GM12873 (cell line): ENCODE data around the gene CAD.

Source experiments
- TF ChIP-seq, protein P1 (sequence below): IDR thresholded peaks from 2 replicates; pipeline ENCODE4 v1.5.1; 2012; ENCODE audit warnings: low read depth, mild to moderate bottlenecking, moderate library complexity, low read length, control low read depth; ENCODE audit not compliant: insufficient read depth; ENCODE audit errors: missing control alignments

CAD gene

DNA sequence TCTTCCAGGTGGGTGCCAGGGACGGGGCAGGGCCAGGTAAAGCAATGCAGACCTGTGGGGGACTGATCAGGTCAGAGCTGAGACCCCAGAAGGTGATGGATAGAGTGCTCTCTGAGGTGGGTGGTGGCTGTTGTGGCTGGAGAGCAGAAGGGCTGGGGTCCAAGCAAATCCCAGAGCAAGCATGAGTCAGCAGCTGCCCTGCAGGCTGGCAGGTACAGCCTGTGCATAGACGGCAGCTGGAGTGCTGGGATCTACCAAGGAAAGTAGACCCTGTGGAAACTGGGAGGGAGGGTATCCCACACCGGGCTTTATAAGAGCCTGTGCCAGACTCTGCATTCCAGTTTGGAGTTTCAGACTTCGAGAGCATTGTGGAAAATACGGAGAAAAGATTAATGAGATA, 65.7 kb downstream of the CAD start:
- TF ChIP-seq, protein P1, sequence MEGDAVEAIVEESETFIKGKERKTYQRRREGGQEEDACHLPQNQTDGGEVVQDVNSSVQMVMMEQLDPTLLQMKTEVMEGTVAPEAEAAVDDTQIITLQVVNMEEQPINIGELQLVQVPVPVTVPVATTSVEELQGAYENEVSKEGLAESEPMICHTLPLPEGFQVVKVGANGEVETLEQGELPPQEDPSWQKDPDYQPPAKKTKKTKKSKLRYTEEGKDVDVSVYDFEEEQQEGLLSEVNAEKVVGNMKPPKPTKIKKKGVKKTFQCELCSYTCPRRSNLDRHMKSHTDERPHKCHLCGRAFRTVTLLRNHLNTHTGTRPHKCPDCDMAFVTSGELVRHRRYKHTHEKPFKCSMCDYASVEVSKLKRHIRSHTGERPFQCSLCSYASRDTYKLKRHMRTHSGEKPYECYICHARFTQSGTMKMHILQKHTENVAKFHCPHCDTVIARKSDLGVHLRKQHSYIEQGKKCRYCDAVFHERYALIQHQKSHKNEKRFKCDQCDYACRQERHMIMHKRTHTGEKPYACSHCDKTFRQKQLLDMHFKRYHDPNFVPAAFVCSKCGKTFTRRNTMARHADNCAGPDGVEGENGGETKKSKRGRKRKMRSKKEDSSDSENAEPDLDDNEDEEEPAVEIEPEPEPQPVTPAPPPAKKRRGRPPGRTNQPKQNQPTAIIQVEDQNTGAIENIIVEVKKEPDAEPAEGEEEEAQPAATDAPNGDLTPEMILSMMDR, result no peak

DNA sequence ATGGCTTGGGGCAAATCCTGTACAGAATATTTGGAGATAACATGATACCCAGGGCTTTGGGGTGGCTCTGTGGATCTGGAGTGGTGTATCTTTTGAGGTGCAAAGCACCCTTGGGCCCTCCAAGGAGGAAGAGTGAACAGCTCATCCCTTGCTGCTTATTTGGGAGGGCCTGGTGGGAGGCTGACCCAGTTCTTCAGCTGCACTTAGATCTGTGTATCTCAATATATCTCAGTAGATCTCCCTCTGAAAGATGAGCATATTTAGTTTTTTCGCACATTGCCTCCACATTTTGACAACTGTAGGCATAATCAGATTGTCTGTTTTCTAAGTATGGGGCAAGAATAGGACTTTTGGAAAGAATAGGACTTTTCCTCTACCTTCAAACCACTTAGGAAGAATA, 67.8 kb downstream of the CAD start:
- TF ChIP-seq, protein P1, result no peak

DNA sequence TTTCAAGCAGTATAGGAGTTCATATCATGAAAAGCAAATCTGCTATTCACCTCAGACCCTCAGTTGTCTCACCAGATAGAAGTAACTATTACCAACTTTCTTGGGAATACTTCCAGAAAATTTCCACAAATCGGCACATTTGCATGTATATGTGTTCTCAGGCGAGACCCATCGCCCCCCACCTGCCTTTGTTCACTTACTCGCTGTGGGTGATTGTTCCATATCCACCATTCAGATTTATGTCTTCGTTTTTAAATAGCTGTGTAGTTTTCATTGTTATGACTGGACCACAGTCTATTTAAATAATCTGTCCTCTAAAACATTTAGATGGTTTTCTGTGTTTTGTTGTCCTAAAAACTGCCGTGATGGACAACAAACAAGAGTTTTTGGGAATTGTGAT, 68.3 kb downstream of the CAD start:
- TF ChIP-seq, protein P1, result no peak

DNA sequence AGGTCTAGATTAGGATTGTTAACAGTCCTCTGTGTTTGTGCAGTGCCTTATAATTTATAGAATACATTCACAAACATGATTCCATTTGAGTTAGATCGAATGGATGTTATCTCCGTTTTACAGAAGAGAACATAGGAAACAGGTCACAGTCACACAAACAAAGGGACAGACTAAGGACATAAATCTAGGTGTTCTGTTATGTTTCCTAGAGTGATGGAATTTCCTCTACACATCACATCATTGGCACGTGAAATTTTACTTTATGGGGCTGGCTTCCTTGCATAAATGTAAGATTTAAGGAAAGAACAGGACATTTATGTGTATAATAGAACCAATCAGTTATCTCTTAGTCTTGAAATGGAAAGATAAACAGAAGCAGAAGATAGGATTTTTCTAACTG, 71.4 kb downstream of the CAD start:
- TF ChIP-seq, protein P1, result no peak

DNA sequence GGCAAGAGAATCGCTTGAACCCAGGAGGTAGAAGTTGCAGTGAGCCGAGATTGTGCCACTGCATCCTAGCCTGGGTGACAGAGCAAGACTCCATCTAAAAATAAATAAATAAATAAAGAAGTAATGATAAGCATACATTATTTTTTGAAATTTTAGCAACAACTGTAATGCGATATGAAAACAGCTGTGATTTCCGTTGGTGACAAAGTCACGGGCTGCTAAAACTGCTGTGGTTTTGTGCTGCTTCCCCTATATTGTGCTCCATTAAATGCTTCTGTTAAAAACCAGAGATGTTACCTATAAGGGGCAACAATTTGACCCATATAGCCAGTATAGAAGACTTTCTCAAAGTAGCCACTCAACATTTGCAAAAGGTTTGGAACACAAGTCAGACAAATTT, 73.4 kb downstream of the CAD start:
- TF ChIP-seq, protein P1, result no peak

DNA sequence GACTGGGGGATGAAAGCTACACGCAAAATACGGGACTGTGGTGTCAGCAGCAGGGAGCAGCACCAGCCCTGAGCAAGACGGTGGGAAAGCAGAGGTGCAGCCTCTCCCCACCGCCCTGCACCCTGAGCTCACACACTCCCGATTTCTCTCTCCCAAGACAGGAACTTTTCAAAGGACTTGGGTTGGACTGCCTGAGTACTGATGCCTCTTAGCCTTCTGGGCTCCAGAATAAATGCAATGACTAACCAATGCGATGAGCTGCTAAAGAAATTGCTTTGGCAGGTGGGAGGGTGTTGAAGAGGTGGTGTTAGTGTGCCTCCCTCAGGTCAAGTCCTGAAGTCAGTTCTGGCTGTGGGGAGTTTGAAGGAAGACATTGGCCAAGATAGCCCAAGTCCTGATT, 74.7 kb downstream of the CAD start:
- TF ChIP-seq, protein P1, result peak; percentile 27
